H9 (cell line): Measurements from ENCODE around the gene SYNPO2. TPM values are rescaled to one million over a fixed set of nuclear protein-coding genes. Genes with fewer than 3 reads are reported as not detected.

Experiments
- DNase-seq: peaks from one replicate; pipeline ENCODE4 v3.0.0-alpha.2; 2017
- H2AFZ ChIP-seq: one replicate; pipeline ENCODE4 v1.6.1; 2013; ENCODE audit warnings: mild to moderate bottlenecking, low read length, control low read depth, moderate library complexity
- H2AK5ac ChIP-seq: 2 replicates; pipeline ENCODE4 v1.6.1; 2013; ENCODE audit warnings: low read length, control low read depth, mixed read lengths; ENCODE audit not compliant: insufficient read length
- H2BK120ac ChIP-seq: one replicate; pipeline ENCODE4 v1.6.1; 2013; ENCODE audit warnings: low read depth, mild to moderate bottlenecking, low read length, control low read depth, inconsistent platforms; ENCODE audit not compliant: poor library complexity, severe bottlenecking
- H2BK12ac ChIP-seq: 2 replicates; pipeline ENCODE4 v1.6.1; 2013; ENCODE audit warnings: low read length, control low read depth, mixed read lengths, low read depth; ENCODE audit not compliant: insufficient read length
- H2BK15ac ChIP-seq: 2 replicates; pipeline ENCODE4 v1.6.1; 2013; ENCODE audit warnings: low read depth, low read length, control low read depth
- H2BK20ac ChIP-seq: one replicate; pipeline ENCODE4 v1.6.1; 2013; ENCODE audit warnings: low read depth, mild to moderate bottlenecking, low read length, control low read depth, inconsistent platforms; ENCODE audit not compliant: poor library complexity, severe bottlenecking
- H2BK5ac ChIP-seq: 2 replicates; pipeline ENCODE4 v1.6.1; 2013; ENCODE audit warnings: low read length, control low read depth, mixed read lengths; ENCODE audit not compliant: insufficient read length
- H3K14ac ChIP-seq: 2 replicates; pipeline ENCODE4 v1.6.1; 2013; ENCODE audit warnings: low read length, control low read depth; ENCODE audit not compliant: insufficient read depth
- H3K18ac ChIP-seq: 2 replicates; pipeline ENCODE4 v1.6.1; 2013; ENCODE audit warnings: low read depth, mild to moderate bottlenecking, mixed read lengths, low read length, control low read depth; ENCODE audit not compliant: insufficient read length
- H3K23ac ChIP-seq: 2 replicates; pipeline ENCODE4 v1.6.1; 2013; ENCODE audit warnings: low read length, control low read depth, mixed read lengths, low read depth; ENCODE audit not compliant: insufficient read length
- H3K23me2 ChIP-seq: 2 replicates; pipeline ENCODE4 v1.6.1; 2013; ENCODE audit warnings: low read depth, mild to moderate bottlenecking, mixed read lengths, low read length, control low read depth; ENCODE audit not compliant: insufficient read length, poor library complexity, severe bottlenecking
- H3K27ac ChIP-seq: 2 replicates; pipeline ENCODE4 v1.5.1; 2013; ENCODE audit warnings: low read length, control low read depth, mixed read lengths, low read depth; ENCODE audit not compliant: insufficient read length
- H3K27me3 ChIP-seq: 2 replicates; pipeline ENCODE4 v1.6.1; 2013; ENCODE audit warnings: low read length, control low read depth, inconsistent platforms; ENCODE audit not compliant: insufficient read depth
- H3K4ac ChIP-seq: 2 replicates; pipeline ENCODE4 v1.6.1; 2013; ENCODE audit warnings: low read depth, mild to moderate bottlenecking, control low read depth, inconsistent platforms, low read length, moderate library complexity
- H3K4me1 ChIP-seq: 2 replicates; pipeline ENCODE4 v1.6.1; 2013; ENCODE audit warnings: low read length, control low read depth, inconsistent platforms; ENCODE audit not compliant: insufficient read depth
- H3K4me2 ChIP-seq: 2 replicates; pipeline ENCODE4 v1.6.1; 2013; ENCODE audit warnings: low read length, control low read depth, mixed read lengths; ENCODE audit not compliant: insufficient read length, insufficient read depth
- H3K56ac ChIP-seq: 2 replicates; pipeline ENCODE4 v1.6.1; 2013; ENCODE audit warnings: low read depth, mild to moderate bottlenecking, mixed read lengths, low read length, control low read depth; ENCODE audit not compliant: insufficient read length
- H3K79me1 ChIP-seq: 2 replicates; pipeline ENCODE4 v1.6.1; 2013; ENCODE audit warnings: low read depth, mild to moderate bottlenecking, moderate library complexity, low read length, control low read depth, inconsistent platforms; ENCODE audit not compliant: insufficient read depth, poor library complexity, severe bottlenecking
- H3K79me2 ChIP-seq: 2 replicates; pipeline ENCODE4 v1.6.1; 2013; ENCODE audit warnings: low read length, control low read depth, inconsistent platforms; ENCODE audit not compliant: insufficient read depth
- H3K9ac ChIP-seq: 2 replicates; pipeline ENCODE4 v1.6.1; 2013; ENCODE audit warnings: low read length, control low read depth, mixed read lengths; ENCODE audit not compliant: insufficient read length; ENCODE audit errors: extremely low read depth
- H3K9me3 ChIP-seq: one replicate; pipeline ENCODE4 v1.6.1; 2013; ENCODE audit warnings: low read depth, low read length, inconsistent platforms; ENCODE audit not compliant: control insufficient read depth
- H3T11ph ChIP-seq: one replicate; pipeline ENCODE4 v1.6.1; 2013; ENCODE audit warnings: mild to moderate bottlenecking, low read length, control low read depth, inconsistent platforms
- H4K20me1 ChIP-seq: one replicate; pipeline ENCODE4 v1.6.1; 2013; ENCODE audit not compliant: control insufficient read depth, insufficient read length, insufficient read depth
- H4K5ac ChIP-seq: 2 replicates; pipeline ENCODE4 v1.6.1; 2013; ENCODE audit warnings: low read depth, mild to moderate bottlenecking, mixed read lengths, low read length, control low read depth; ENCODE audit not compliant: insufficient read length
- H4K8ac ChIP-seq: replicated peaks from 2 replicates; pipeline ENCODE4 v1.6.1; 2013; ENCODE audit warnings: low read length, control low read depth, mixed read lengths, low read depth; ENCODE audit not compliant: insufficient read length
- H4K91ac ChIP-seq: 2 replicates; pipeline ENCODE4 v1.6.1; 2013; ENCODE audit warnings: low read depth, mild to moderate bottlenecking, moderate library complexity, mixed read lengths, low read length, control low read depth; ENCODE audit not compliant: insufficient read length
- H3K27ac Mint-ChIP-seq, 3 experiments: 2 replicates in 2 of 3; 3 replicates in 1 of 3; pipeline ENCODE4 v1.8.0; 2020 to 2021; ENCODE audit warnings: mixed read lengths in 3 of 3, mild to moderate bottlenecking in 1 of 3, moderate library complexity in 1 of 3
- H3K27me3 Mint-ChIP-seq: 2 replicates; pipeline ENCODE4 v1.8.0; 2021; ENCODE audit warnings: low read depth, mild to moderate bottlenecking, moderate library complexity, mixed read lengths
- H3K36me3 Mint-ChIP-seq, 3 experiments: 2 replicates in 2 of 3; 3 replicates in 1 of 3; pipeline ENCODE4 v1.8.0; 2020 to 2021; ENCODE audit warnings: low read depth in 3 of 3, mixed read lengths in 3 of 3; ENCODE audit not compliant: insufficient read depth in 1 of 3
- H3K4me1 Mint-ChIP-seq, 2 experiments: 2 replicates each; pipeline ENCODE4 v1.8.0; 2020; ENCODE audit warnings: mixed read lengths in 2 of 2
- H3K4me3 Mint-ChIP-seq, 2 experiments: 2 replicates in 1 of 2; 3 replicates in 1 of 2; pipeline ENCODE4 v1.8.0; 2020 to 2021; ENCODE audit warnings: mild to moderate bottlenecking in 2 of 2, mixed read lengths in 2 of 2, moderate library complexity in 1 of 2
- H3K9me3 Mint-ChIP-seq, 2 experiments: 2 replicates in 1 of 2; 3 replicates in 1 of 2; pipeline ENCODE4 v1.8.0; 2020; ENCODE audit warnings: mild to moderate bottlenecking in 2 of 2, mixed read lengths in 2 of 2, moderate library complexity in 1 of 2
- WGBS: extraction: QIAGEN DNeasy Blood & Tissue Kit; methylation state at CpG from one replicate; pipeline ENCODE4 v1.1.7; 2013; ENCODE audit warnings: missing lambda C conversion rate, low lambda C conversion rate, mixed read lengths; ENCODE audit not compliant: insufficient read length; ENCODE audit errors: extremely low coverage; 5-methylcytosine and 5-hydroxymethylcytosine counted together
- total RNA-seq: library from RNA; stranded (reverse); gene quantifications from 2 replicates; pipeline ENCODE4 v1.2.1, GENCODE V29; 2021
- TF ChIP-seq, protein P1 (sequence below): fragments of 200-600 bp; sonication (generic); conservative IDR thresholded peaks from 3 replicates; pipeline ENCODE4 v1.8.0; 2021; ENCODE audit warnings: antibody characterized with exemption, mild to moderate bottlenecking

Gene SYNPO2
- total RNA-seq, 1 experiment from 2014 or later = 1.1 TPM

DNA sequence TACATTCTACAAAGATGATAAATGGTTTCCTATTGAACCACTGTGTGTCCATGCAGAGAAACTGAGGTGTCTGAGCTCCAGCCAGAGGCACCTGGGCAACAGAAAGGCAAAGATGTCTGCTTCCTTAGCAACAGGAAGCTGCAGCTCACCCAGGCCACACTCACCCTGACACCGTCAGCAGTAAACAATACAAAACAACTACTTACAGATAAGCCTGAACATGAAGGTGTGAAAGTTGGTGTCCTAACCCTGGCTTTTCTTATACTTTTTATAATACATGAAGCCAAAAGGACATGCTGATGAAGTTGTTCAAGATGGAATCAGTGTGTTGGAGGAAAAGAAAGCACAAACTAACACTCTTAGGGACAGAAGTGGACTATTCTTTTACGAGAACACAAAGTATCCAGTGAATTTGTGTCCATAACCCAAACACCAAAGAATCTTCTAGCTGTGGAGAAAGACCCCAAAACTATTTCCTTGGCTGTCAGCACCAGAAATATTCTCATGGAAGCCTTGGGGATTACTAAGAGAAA is 117.3 kb downstream of the SYNPO2 start:
- no peak overlapping the region for H2BK12ac ChIP-seq
- no peaks in the 10 kb centered on the region for H3K27me3 ChIP-seq
- no peak overlapping the region for H3K56ac ChIP-seq
- no peaks in the 10 kb centered on the region for H3K4me1 ChIP-seq
- no peak overlapping the region for H2AFZ ChIP-seq
- TF ChIP-seq, protein P1, sequence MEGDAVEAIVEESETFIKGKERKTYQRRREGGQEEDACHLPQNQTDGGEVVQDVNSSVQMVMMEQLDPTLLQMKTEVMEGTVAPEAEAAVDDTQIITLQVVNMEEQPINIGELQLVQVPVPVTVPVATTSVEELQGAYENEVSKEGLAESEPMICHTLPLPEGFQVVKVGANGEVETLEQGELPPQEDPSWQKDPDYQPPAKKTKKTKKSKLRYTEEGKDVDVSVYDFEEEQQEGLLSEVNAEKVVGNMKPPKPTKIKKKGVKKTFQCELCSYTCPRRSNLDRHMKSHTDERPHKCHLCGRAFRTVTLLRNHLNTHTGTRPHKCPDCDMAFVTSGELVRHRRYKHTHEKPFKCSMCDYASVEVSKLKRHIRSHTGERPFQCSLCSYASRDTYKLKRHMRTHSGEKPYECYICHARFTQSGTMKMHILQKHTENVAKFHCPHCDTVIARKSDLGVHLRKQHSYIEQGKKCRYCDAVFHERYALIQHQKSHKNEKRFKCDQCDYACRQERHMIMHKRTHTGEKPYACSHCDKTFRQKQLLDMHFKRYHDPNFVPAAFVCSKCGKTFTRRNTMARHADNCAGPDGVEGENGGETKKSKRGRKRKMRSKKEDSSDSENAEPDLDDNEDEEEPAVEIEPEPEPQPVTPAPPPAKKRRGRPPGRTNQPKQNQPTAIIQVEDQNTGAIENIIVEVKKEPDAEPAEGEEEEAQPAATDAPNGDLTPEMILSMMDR = no peak
- no peak overlapping the region for H3K14ac ChIP-seq
- no peaks in the 10 kb centered on the region for H3K79me1 ChIP-seq
- H3K79me2 ChIP-seq = no peaks in the 10 kb centered on the region
- no peak for DNase-seq
- H3K23ac ChIP-seq = no peak overlapping the region
- no peaks in the 10 kb centered on the region for H3K23me2 ChIP-seq
- H2AK5ac ChIP-seq = peak overlapping the region; percentile 21
- H3K18ac ChIP-seq = no peak overlapping the region
- no peaks in the 10 kb centered on the region for H4K20me1 ChIP-seq
- Mint-ChIP-seq H3K27me3 (no peaks in the 10 kb centered on the region), H3K27ac (no peak overlapping the region), H3K4me1 (peaks cover 4 to 11% of the 10 kb centered on the region in 2 experiments), H3K36me3 (no peaks in the 10 kb centered on the region), H3K9me3 (no peaks in the 10 kb centered on the region), H3K4me3 (no peak overlapping the region)
- no CpG with 5 or more reads among the region's 2 CpGs for WGBS
- no peak overlapping the region for H3K4ac ChIP-seq
- H3K4me2 ChIP-seq = no peak overlapping the region
- H2BK5ac ChIP-seq = no peak overlapping the region
- H4K5ac ChIP-seq = no peak overlapping the region
- H4K91ac ChIP-seq = no peak overlapping the region
- no peak overlapping the region for H2BK20ac ChIP-seq
- no peak overlapping the region for H4K8ac ChIP-seq
- no peak overlapping the region for H3K9ac ChIP-seq
- H3K27ac ChIP-seq = no peak overlapping the region
- no peak overlapping the region for H2BK120ac ChIP-seq
- H3K9me3 ChIP-seq = no peaks in the 10 kb centered on the region
- H3T11ph ChIP-seq = no peak overlapping the region
- no peak overlapping the region for H2BK15ac ChIP-seq
